Measurements from ENCODE around the gene WNT3.

WNT3 gene

GRCh38 chr17:46773221-46773605, 45.3 kb downstream of the WNT3 start:
- DNase-seq (ENCODE audit: low read depth) = no peak
- TF ChIP-seq, protein P1, sequence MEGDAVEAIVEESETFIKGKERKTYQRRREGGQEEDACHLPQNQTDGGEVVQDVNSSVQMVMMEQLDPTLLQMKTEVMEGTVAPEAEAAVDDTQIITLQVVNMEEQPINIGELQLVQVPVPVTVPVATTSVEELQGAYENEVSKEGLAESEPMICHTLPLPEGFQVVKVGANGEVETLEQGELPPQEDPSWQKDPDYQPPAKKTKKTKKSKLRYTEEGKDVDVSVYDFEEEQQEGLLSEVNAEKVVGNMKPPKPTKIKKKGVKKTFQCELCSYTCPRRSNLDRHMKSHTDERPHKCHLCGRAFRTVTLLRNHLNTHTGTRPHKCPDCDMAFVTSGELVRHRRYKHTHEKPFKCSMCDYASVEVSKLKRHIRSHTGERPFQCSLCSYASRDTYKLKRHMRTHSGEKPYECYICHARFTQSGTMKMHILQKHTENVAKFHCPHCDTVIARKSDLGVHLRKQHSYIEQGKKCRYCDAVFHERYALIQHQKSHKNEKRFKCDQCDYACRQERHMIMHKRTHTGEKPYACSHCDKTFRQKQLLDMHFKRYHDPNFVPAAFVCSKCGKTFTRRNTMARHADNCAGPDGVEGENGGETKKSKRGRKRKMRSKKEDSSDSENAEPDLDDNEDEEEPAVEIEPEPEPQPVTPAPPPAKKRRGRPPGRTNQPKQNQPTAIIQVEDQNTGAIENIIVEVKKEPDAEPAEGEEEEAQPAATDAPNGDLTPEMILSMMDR (conservative IDR thresholded peaks at IDR 0.05; ENCODE audit: control insufficient read depth, insufficient read depth, low read depth, low read length) = no peak
- no peak overlapping the region for H3K4me3 ChIP-seq (ENCODE audit: control insufficient read depth, low read depth, low read length)

DNA sequence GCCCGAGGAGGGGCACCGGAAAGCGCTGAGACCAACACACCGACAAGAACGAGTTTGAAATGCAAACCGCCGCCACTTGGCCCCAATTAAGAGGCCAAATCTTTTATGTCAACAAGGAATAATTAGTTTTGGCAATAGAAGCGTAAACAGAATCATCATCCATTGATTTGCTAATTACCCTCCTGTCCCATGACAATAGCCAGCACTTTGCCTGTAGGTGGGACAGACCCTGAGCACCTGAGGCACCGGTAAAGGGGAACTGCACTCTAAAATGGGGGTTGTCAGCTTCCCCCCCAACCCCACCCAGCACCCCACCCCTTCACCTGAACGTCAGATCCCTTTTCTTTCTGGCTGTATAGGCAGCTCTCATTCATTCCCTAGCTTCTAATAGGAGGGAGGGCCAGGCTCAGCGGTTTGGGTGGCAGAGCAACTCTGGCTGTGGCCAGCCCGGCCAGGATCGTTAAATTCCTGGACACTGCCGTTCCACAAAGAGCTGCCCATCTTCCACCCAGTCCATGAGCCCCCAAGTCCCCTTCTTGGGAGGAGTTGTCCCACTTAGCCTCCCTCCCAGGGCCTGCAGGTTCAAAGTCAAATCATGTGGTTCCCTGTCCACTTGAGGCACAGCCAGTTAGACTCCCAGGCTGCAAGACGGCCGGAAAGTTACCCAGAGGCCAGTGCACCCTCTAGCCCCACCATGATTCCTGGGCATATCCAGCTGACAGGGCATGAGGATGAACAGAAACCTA, 45.8 kb downstream of the WNT3 start:
- no peak overlapping the region for H3K4me3 ChIP-seq (ENCODE audit: control insufficient read depth, low read depth, low read length)
- TF ChIP-seq, protein P1 (conservative IDR thresholded peaks at IDR 0.05; ENCODE audit: control insufficient read depth, insufficient read depth, low read depth, low read length) = no peak
- no peak for DNase-seq (ENCODE audit: low read depth)

- DNase-seq (ENCODE audit: low read depth) = no peak
- TF ChIP-seq, protein P1 (conservative IDR thresholded peaks at IDR 0.05; ENCODE audit: control insufficient read depth, insufficient read depth, low read depth, low read length) = no peak
- peak overlapping the region; percentile 40 for H3K4me3 ChIP-seq (ENCODE audit: control insufficient read depth, low read depth, low read length)
These were observed 46.7 kb downstream of the WNT3 start for GRCh38 chr17:46771561-46772474.

DNA sequence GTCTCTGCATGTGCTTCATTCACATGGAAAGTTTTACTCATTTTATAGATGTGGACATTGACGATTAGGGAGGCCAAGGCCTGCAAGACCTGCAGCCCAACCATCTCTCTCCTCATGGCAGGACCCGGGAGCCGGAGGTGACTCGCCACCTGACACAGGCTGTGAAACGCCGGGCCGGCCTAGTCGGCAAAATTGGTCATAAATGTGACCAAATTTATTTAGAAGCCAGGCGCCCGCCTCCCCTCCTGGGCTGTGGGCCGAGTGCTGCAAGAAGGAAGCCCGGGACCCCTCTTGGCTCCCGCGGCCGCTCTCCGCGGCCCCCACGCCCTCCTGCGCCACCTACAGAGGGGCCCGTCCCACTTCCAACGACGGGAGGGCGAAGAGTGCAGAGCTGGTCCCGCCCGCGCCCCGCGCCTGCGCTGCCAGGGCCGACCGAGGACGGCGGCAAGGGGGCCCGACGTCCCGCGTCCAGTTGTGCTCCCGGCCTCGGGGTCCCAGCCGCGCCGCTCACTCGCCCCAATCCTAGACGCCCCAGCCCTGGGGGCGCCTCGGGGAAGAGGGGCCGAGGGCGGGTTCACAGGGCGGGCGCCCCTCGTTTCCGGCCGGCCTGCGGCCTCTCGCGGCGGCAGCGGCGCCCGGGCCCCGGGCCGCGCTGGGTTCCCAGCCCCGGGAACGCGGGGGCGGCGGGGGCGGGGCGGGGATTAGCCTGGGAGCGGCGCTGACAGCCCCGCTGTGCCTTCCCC, 47.5 kb downstream of the WNT3 start:
- peak overlapping the region; percentile 6 for H3K4me3 ChIP-seq (ENCODE audit: control insufficient read depth, low read depth, low read length)
- DNase-seq (ENCODE audit: low read depth) = peak; percentile 47
- TF ChIP-seq, protein P1 (conservative IDR thresholded peaks at IDR 0.05; ENCODE audit: control insufficient read depth, insufficient read depth, low read depth, low read length) = no peak

DNA sequence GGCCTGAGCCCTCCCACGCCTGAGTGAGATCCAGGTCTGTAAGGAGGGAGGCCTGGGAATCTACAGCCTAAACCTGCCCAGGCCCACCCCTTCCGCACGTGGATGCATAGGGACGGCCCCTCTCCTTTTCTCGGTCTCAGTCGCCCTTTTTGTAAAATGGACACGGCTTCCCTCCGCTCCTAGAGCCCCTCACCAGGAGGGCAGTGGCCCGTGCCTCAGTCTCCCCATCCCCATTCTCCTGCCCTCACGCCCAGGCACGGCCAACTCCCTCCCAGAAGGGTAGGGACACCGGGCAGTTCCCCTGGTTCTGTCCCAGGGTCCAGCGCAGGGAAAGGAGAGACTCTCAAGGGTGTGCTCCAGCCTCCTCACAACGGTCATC, 48.1 kb downstream of the WNT3 start:
- no peak for DNase-seq (ENCODE audit: low read depth)
- H3K4me3 ChIP-seq (ENCODE audit: control insufficient read depth, low read depth, low read length) = no peak overlapping the region
- TF ChIP-seq, protein P1 (conservative IDR thresholded peaks at IDR 0.05; ENCODE audit: control insufficient read depth, insufficient read depth, low read depth, low read length) = no peak
